Skeletal muscle tissue (tissue), 4 donors: ENCODE results near the gene MMP2. TPM values are rescaled to one million over a fixed set of nuclear protein-coding genes. Genes with fewer than 3 reads are reported as not detected.

Experiments used
- H3K27ac ChIP-seq: one replicate; pipeline ENCODE4 v1.7.0; 2013; ENCODE audit warnings: mild to moderate bottlenecking, low read depth, low read length, inconsistent platforms
- H3K27me3 ChIP-seq, 3 donors: one replicate each; pipeline ENCODE4 v1.7.0; 2013; ENCODE audit warnings: low read length in 3 of 3; ENCODE audit not compliant: control insufficient read depth in 3 of 3, insufficient read depth in 3 of 3
- H3K36me3 ChIP-seq, 3 donors: one replicate each; pipeline ENCODE4 v1.7.0; 2013; ENCODE audit warnings: low read length in 3 of 3; ENCODE audit not compliant: control insufficient read depth in 3 of 3, insufficient read depth in 3 of 3
- H3K4me1 ChIP-seq, 3 donors: one replicate each; pipeline ENCODE4 v1.7.0; 2013; ENCODE audit warnings: low read length in 3 of 3, mild to moderate bottlenecking in 3 of 3; ENCODE audit not compliant: control insufficient read depth in 3 of 3, insufficient read depth in 3 of 3
- H3K4me3 ChIP-seq, 3 donors: one replicate each; pipeline ENCODE4 v1.7.0; 2013; ENCODE audit warnings: low read length in 3 of 3
- H3K9ac ChIP-seq, 3 donors: one replicate each; pipeline ENCODE4 v1.7.0; 2013; ENCODE audit warnings: low read length in 3 of 3, mild to moderate bottlenecking in 3 of 3, moderate library complexity in 2 of 3, low read depth in 1 of 3
- H3K9me3 ChIP-seq, 3 donors: one replicate each; pipeline ENCODE4 v1.7.0; 2013; ENCODE audit warnings: low read length in 3 of 3; ENCODE audit not compliant: control insufficient read depth in 3 of 3
- total RNA-seq: library from RNA; depleted of rRNA; stranded (reverse); fragments of >200 nt; gene quantifications from one replicate; pipeline ENCODE4 v1.2.3, GENCODE V29; 2014
- donor health status: Osteomylitis.

MMP2 gene
- total RNA-seq, 1 donor from 2014 or later, result 194 TPM

GRCh38 chr16:55506708-55507107, 27.7 kb downstream of the MMP2 start:
- H3K4me3 ChIP-seq, result no peak overlapping the region
- peaks cover 0 to 4% (median 0%) of the 10 kb centered on the region in 3 donors for H3K27me3 ChIP-seq
- H3K36me3 ChIP-seq, result peaks cover 6 to 9% (median 6%) of the 10 kb centered on the region in 3 donors
- H3K9ac ChIP-seq, result no peak overlapping the region
- peaks cover 16 to 22% (median 21%) of the 10 kb centered on the region in 3 donors for H3K4me1 ChIP-seq
- H3K27ac ChIP-seq, result no peak overlapping the region
- H3K9me3 ChIP-seq, result no peaks in the 10 kb centered on the region

- H3K36me3 ChIP-seq, result peaks cover 6 to 9% (median 6%) of the 10 kb centered on the region in 3 donors
- no peaks in the 10 kb centered on the region for H3K9me3 ChIP-seq
- peaks cover under 1 to 7% (median 4%) of the 10 kb centered on the region in 3 donors for H3K4me1 ChIP-seq
These were observed 29.4 kb downstream of the MMP2 start for GRCh38 chr16:55508271-55508921.

GRCh38 chr16:55508941-55509931, 30.2 kb downstream of the MMP2 start, which contains the start of gene LPCAT2:
Gene LPCAT2 (plus strand): TSS chr16:55509072. CDS start chr16:55509182, 110 bp downstream.
- peaks cover 6 to 9% (median 6%) of the 10 kb centered on the region in 3 donors for H3K36me3 ChIP-seq
- H3K4me3 ChIP-seq, result peak within 1 kb of the TSS; percentile 63 to 68 (median 65)
- H3K9ac ChIP-seq, result peak within 1 kb of the TSS; percentile 60 to 68 (median 64)
- peak within 1 kb of the TSS; percentile 49 for H3K27ac ChIP-seq
- H3K9me3 ChIP-seq, result peaks cover 0 to 3% (median 0%) of the 10 kb centered on the region in 3 donors
- peaks cover 0 to 4% (median 0%) of the 10 kb centered on the region in 3 donors for H3K27me3 ChIP-seq
- H3K4me1 ChIP-seq, result peaks cover 0 to 7% (median 4%) of the 10 kb centered on the region in 3 donors

More at GRCh38 chr16:55508271-55508921, 29.4 kb downstream of the MMP2 start:
- Histone ChIP-seq H3K27me3 (peaks cover 0 to 4% (median 0%) of the 10 kb centered on the region in 3 donors), H3K4me3 (peak overlapping the region in 2 of 3 donors; percentile 59 to 63), H3K9ac (peak overlapping the region in 1 of 3 donors; percentile 68), H3K27ac (no peak overlapping the region)

GRCh38 chr16:55510185-55510805, 31.3 kb downstream of the MMP2 start:
- Histone ChIP-seq H3K27me3 (peaks cover 0 to 4% (median 0%) of the 10 kb centered on the region in 3 donors), H3K4me1 (peaks cover 0 to 7% (median 4%) of the 10 kb centered on the region in 3 donors), H3K27ac (no peak overlapping the region), H3K9ac (peak overlapping the region in 1 of 3 donors; percentile 40), H3K4me3 (peak overlapping the region in 2 of 3 donors; percentile 63 to 65), H3K9me3 (peaks cover 0 to 3% (median 0%) of the 10 kb centered on the region in 3 donors), H3K36me3 (peaks cover 6 to 9% (median 6%) of the 10 kb centered on the region in 3 donors)

GRCh38 chr16:55512941-55513340, 33.9 kb downstream of the MMP2 start:
- no peak overlapping the region for H3K4me3 ChIP-seq
- peaks cover 0 to 7% (median 4%) of the 10 kb centered on the region in 3 donors for H3K4me1 ChIP-seq
- H3K27ac ChIP-seq, result no peak overlapping the region
- peaks cover 0 to 4% (median 0%) of the 10 kb centered on the region in 3 donors for H3K27me3 ChIP-seq
- peaks cover 0 to 3% (median 0%) of the 10 kb centered on the region in 3 donors for H3K9me3 ChIP-seq
- no peak overlapping the region for H3K9ac ChIP-seq
- peaks cover 0 to 1% (median 0%) of the 10 kb centered on the region in 3 donors for H3K36me3 ChIP-seq

GRCh38 chr16:55513616-55514015, 34.6 kb downstream of the MMP2 start:
- Histone ChIP-seq H3K36me3 (no peaks in the 10 kb centered on the region), H3K27ac (no peak overlapping the region), H3K27me3 (peaks cover 0 to 4% (median 0%) of the 10 kb centered on the region in 3 donors), H3K4me3 (peak overlapping the region in 1 of 3 donors; percentile 15), H3K9ac (no peak overlapping the region), H3K4me1 (peaks cover 0 to 7% (median 4%) of the 10 kb centered on the region in 3 donors), H3K9me3 (peaks cover 0 to 3% (median 0%) of the 10 kb centered on the region in 3 donors)

GRCh38 chr16:55515111-55515510, 36.1 kb downstream of the MMP2 start:
- H3K27me3 ChIP-seq, result no peaks in the 10 kb centered on the region
- no peaks in the 10 kb centered on the region for H3K4me1 ChIP-seq
- no peak overlapping the region for H3K4me3 ChIP-seq
- H3K36me3 ChIP-seq, result no peaks in the 10 kb centered on the region
- no peak overlapping the region for H3K9ac ChIP-seq
- peaks cover 0 to 3% (median 0%) of the 10 kb centered on the region in 3 donors for H3K9me3 ChIP-seq
- H3K27ac ChIP-seq, result no peak overlapping the region

GRCh38 chr16:55521792-55522191, 42.8 kb downstream of the MMP2 start:
- Histone ChIP-seq H3K27ac (no peak overlapping the region), H3K36me3 (no peaks in the 10 kb centered on the region), H3K27me3 (no peaks in the 10 kb centered on the region), H3K9ac (no peak overlapping the region), H3K4me1 (no peaks in the 10 kb centered on the region), H3K9me3 (peaks cover 0 to 8% (median 0%) of the 10 kb centered on the region in 3 donors), H3K4me3 (no peak overlapping the region)

GRCh38 chr16:55526441-55526840, 47.4 kb downstream of the MMP2 start:
- H3K27me3 ChIP-seq, result no peaks in the 10 kb centered on the region
- H3K4me1 ChIP-seq, result no peaks in the 10 kb centered on the region
- peaks cover 0 to 6% (median 0%) of the 10 kb centered on the region in 3 donors for H3K9me3 ChIP-seq
- no peak overlapping the region for H3K4me3 ChIP-seq
- H3K36me3 ChIP-seq, result no peaks in the 10 kb centered on the region
- no peak overlapping the region for H3K27ac ChIP-seq
- no peak overlapping the region for H3K9ac ChIP-seq
